GM19328 (cell line): ENCODE results near the gene ANKRD9.
"Not testable (repeated sequence)": the region's sequence is repeated elsewhere in the genome, so short reads cannot be mapped to it uniquely, and the experiment has no call there.

ENCODE experiments used
- ATAC-seq: cut with Tn5 transposase; IDR thresholded peaks from one replicate; pipeline ENCODE4 v1.9.1; 2021; ENCODE audit warnings: mild to moderate bottlenecking, moderate library complexity; ENCODE audit not compliant: unreplicated experiment

The ANKRD9 gene

GRCh38 chr14:102509746-102510615 is at the start of gene ANKRD9:
TSS of gene ANKRD9 (minus strand) at chr14:102509776. CDS start at chr14:102507889, 1,887 bp downstream.
- peak; percentile 83 for ATAC-seq

DNA sequence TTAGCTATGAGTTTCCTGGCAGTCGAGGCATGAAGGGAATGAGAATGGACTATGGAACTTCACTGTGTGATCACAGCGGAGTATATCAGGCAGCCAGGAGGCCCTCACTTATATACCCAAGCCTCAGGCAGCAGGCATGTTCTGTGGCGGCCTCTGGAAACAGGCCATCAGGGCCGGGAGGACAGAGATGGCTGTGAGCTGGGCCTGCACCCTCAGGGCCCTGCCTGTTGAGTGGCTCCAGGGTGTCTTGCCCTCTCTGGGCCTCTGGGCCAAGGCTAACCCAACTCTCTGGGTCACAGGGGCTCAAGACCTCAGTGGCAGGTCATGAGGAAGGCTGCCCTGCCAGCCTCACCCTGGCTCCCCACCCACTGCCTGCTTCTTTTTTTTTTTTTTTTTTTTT is 49.0 kb upstream of the ANKRD9 start:
- ATAC-seq = no peak

DNA sequence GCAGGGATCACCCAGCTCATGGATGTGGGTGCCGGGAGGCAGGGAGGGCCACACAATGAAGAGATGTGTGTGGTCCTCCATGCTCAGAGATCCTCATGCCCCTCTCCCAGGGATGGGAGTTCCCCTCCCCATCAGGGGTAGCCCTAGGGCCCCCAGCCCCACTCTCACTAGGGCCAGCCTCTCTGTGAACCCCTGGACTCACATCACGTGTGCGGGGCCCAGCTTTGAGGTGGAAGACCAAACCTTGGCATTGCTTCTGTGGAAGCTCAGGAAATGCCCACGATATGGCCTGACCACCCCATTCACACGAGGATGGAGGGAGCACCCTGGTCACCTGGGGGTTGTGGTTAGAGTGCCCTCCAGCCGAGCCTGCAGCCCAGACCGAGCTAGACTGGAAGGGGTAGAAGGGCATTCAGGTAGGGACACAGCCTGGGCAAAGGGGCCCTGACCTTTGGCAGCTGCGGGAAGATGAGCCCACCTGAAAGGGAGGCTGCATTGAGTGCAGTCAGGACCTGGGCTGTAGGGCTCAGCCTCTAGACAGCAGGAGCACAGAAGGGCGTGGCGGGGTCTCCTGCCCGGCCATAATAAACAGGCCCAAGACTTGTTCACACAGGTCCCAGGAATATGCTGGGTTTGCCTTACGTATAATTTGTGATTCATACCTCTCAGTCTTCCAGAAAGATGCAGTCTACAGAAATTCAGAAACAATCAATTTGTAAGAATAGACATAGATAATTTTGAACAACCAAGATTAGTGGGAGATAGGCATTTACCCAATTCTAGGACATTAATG is 48.1 kb upstream of the ANKRD9 start:
- no peak for ATAC-seq

GRCh38 chr14:102556098-102556677 is 46.6 kb upstream of the ANKRD9 start:
- no peak for ATAC-seq

DNA sequence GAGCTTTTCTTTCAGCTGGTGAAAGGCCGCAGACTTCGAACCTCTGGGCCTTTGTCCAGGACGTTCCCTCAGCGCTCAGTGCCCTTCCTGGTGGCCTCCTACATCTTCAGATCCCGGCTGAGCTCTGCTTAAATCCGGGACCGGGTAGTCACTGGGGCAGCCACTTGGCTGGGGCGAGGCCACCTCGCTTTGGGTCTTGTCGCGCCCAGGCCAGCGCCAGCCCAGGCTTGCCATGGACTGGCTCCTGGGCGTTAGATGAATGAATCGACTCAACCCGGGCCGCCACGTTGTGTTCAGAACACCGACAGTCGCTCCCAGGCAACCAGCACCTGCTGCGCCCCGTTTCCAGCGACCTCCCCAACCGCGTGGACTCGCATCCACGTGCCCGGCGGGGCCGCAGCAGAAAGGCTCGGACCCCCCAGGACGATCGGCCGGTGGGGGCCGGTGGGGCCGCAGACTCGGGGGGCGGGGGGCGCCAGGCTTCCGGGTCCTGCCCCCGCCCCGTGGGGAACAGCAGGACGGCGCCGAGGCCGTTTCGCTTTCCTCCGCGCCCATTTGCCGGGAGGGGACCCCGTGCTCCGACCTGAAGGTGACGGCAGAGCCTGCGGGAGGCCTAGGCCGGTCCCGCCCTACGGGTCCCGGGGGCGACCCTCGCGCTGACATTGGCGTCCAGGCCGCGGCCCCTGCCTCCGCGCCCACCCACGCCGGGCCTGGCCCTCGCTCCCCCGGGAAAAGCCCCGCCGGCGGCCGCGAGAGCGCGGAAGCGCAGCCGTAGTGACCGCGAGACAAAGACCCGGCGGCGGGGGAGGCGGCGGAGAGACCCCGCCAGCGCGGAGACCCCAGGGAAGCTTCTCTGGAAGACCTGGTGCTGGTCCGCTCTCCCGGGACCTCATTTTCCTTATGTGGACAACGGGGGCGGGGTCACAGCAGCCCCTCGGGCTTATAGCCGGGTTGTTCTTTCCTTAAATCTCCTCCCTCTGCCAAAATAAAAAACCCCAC is 45.5 kb upstream of the ANKRD9 start:
- ATAC-seq = no peak

- no peak for ATAC-seq
Observed at GRCh38 chr14:102551995-102552705, 42.6 kb upstream of the ANKRD9 start.

DNA sequence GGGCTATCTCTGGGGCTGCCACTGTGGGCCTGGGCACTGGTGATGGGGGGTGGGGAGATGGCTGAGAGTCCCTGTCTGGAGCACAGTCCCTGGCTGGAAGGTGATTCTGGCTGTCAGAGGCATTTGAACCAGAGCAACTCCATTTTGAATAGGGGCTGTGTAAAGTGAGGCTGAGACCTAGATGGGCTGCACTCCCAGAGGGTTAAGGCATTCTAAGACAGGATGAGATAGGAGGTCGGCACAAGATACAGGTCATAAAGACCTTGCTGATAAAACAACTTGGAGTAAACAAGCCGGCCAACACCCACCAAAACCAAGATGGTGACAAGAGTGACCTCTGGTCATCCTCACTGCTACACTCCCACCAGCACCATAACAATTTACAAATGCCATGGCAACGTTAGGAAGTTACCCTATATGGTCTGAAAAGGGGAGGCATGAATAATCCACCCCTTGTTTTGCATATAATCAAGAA is 41.4 kb upstream of the ANKRD9 start:
- not testable (repeated sequence) for ATAC-seq

DNA sequence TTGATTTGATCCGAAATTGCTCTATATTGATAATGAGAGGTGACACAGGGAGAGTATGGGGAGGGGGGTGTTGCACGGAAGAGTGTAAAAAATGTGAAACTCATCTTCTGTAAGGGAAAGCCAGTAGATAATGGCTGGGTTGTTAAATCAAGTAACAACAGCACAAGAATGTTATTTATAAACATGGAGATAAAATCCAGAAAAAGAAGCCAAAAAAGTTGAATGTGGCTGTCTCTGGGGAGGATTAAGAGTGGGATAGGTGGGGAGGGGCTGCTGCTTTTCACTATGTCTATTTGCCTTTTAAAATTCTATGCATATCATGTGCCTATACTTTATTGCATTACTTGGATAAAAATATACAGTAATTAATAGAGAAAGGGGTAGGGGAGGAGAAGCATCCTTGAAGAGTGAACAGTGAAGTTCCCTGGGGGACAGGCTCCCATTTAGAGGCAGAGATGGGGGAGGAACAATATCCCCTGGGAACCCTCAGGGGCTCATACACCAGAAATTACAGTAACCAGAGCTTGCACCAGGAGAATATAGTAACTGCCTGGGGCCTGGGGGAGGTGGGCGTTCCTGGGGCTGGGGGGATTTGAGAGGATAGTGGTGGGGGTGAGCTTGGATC is 39.2 kb upstream of the ANKRD9 start:
- ATAC-seq = no peak

GRCh38 chr14:102545461-102546265 is 36.1 kb upstream of the ANKRD9 start:
- no peak for ATAC-seq

DNA sequence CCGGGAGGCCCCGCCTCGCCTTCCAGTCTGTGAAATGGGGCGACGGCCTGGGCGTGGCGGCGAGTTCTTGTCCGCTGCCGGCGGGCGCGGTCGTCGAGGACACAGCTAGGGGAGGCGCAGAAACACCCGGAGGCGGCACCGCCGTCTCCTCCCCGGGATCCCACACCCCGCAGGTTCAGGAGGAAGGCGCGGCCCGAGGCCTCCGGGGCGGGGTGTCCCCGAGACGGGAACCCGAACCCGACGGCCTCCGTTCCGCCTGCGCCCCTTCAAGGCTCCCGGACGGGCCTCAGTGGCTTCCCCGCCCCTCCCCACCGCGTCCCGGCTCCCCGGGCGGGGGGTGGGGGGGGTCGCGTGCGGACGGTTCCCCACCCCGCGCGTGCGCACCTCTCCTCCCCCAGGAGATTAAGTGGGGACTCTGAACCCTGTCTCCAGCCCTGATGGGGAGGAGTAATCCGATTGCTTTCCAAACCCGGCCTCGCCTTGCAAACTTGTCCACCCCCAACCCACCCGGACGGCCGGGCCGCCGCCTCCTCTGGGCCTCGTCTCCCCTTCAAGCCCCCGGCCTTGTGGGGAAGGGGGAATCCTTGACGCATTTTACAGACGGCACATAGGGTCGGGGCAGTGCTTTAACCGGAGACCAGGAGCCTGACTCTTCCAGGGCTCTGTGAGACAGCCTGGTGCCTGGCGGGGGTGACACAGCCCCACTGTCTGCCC is 35.3 kb upstream of the ANKRD9 start:
- ATAC-seq = no peak

DNA sequence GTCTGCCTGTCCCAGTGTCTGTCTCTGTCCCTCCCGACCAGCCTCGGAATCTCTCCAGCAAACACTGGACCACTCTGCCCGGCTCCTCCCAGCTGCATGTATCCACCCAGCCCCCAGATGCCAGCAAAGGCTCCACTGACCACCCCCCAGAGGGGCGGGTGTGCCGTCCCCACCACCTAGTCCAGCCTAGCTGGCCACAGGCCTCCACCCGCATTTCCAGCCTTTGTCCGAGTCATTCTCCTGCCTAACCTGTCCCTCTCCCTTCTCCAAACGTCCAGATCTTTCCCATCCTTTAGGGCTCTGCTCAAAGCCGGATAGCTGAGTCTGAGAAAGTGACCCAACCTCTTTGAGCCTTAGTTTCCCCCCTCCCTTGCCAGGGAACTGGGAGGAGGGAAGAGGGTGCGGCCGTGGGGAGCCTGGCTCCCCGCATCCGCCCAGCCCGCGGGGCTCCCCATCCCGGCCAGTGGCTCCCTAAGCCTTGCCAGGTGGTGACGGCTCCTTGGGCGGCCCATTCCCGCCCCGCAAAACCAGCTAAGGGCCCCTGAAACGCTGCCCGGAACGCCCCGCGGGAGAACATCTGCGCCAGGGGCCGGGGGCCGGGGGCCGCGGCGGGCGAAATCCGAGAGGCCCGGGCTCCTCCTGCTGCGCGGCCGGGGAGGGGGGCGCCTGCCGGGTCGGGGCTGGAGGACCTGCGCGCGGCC is 34.6 kb upstream of the ANKRD9 start:
- no peak for ATAC-seq

DNA sequence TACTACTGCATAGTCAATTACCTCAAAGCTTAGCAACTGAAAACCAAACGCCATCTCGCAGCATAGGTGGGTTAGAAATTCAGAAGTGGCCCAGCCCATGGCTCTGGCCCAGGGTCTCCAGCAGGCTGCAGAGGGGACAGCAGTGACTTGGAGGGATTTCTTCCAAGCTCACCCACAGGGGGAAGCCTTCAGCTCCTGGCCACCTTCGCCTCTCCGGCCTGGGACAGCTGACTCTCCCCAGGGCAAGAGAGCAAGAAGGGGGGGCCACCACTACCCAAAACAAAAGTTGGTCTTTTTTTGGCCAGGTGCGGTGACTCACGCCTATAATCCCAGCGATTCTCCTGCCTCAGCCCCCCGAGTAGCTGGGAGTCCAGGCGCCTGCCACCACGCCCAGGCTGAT is 32.2 kb upstream of the ANKRD9 start:
- no peak for ATAC-seq

DNA sequence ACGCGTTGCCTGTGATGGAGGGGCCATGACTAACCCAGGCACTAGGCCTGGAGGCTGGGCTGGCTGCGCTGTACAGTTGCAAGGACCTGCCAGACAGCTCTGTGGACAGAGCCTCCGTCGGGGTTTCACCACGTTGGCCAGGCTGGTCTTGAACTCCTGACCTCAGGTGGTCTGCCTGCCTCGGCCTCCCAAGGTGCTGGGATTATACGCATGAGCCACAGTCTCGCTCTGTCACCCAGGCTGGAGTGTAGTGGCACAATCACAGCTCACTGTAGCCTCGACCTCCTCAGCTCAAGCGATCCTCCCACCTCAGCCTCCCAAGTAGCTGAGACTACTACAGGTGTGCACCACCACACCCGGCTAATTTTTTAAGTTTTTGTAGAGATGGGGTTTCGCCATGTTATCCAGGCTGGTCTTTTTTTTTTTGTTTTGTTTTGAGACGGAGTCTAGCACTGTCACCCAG is 31.5 kb upstream of the ANKRD9 start:
- ATAC-seq = not testable (repeated sequence)

GRCh38 chr14:102540315-102541028 is 30.9 kb upstream of the ANKRD9 start:
- no peak for ATAC-seq

DNA sequence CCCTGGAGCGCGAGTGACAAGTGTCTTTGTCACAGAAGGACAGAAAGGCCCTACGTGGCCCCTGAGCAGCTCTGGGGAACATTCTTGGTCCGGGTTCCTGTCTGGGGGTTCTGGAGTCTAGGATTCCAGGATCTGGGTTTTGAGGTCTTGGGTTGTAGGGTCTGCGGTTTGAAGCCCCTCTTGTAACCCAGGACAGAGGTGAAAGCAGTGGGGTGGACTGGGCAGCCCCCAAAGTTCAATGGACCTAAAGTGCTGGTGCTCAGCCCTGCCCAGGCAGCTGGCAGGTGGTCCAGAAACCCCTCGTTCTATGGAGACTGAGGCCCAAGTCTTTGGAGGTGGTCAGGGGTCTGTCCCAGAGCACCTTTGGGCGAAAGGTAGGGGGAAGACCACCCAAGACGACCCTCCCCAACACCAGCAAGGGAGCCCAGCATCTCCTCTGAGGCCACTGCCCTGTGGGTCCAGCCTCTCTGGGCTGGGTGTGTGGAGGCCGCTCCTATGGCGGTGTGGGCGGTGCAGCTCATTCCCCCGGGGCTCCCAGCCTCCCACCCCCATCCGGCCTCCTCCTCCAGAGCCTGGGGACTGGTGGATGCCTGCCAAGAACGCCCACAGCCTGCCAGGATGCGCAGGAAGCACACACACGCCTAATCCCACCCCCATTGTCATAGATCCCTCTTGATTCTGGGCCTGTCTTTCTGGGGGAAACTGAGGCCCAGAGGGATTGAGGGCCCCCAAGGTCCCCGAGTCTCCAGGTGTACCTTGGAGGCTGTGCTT is 30.2 kb upstream of the ANKRD9 start:
- ATAC-seq = no peak
